NCI-H2196 (cell line): Measurements from ENCODE around the gene PDXDC1.
"Not testable (repeated sequence)": the region's sequence is repeated elsewhere in the genome, so short reads cannot be mapped to it uniquely, and the experiment has no call there.

Experiments used
- DNase-seq: peaks from one replicate; lab custom pipeline; 2025; ENCODE audit not compliant: unreplicated experiment; lab: John Stamatoyannopoulos, UW

PDXDC1 gene

DNA sequence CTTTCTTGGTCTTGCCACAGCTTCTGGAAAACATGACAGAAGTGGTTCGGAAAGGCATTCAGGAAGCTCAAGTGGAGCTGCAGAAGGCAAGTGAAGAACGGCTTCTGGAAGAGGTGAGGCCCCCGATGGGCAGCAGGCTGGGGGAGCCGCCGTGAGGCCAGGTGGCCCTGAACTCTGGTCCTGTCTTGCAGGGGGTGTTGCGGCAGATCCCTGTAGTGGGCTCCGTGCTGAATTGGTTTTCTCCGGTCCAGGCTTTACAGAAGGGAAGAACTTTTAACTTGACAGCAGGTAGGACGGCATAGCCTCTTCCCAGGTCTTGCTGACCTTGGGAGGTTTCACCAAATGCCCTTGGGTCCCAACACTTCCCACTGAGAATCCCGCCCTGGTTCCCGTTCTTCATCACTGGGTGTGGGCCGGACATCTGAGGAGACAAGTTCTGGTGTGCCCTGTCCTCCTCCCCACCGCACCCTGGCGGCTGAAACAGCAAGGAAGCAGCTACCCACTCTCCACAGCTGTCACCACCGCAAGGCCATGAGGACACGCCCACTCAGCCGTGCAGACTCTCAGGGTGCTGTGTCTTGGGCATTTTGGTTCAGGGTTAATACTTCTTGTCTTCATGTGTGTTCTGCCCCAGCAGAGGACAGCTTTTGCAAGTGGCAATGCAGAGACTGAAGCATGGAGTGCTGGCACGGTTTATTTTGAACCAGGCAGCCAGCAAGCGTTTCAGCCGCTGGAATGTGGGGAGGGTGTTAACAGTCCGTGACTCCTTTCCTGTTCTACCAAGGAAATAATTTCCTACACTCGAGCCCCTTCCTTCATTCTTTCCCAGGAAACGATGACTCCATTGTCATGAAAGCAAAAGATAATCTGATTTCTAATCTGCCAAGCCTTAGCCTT is 59.7 kb downstream of the PDXDC1 start:
- no peak for DNase-seq

DNA sequence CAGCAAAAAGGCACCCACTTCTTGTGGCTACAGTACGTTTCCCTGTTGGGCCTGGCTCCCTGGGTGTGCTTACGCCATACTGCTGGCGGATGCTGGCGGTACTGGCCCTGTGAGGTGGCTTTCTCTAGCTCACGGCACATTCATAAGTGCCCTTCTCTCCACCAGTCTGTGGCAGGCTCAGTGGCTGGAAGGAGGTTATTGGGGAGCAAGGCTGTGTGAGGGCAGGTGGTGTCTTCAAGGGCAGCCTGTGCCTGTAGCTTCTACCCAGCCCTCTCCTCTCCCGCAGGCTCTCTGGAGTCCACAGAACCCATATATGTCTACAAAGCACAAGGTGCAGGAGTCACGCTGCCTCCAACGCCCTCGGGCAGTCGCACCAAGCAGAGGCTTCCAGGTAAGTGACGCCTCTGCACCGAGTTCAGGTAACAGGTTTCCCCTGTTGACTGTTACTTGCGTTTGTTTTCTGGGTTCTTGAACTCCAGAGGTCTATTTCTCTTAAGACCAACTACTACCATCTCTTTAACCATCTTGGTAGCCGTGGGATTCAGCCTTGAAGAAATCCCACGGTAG is 60.4 kb downstream of the PDXDC1 start:
- DNase-seq = no peak

GRCh38 chr16:15037003-15037402 is 62.2 kb downstream of the PDXDC1 start:
- no peak for DNase-seq

DNA sequence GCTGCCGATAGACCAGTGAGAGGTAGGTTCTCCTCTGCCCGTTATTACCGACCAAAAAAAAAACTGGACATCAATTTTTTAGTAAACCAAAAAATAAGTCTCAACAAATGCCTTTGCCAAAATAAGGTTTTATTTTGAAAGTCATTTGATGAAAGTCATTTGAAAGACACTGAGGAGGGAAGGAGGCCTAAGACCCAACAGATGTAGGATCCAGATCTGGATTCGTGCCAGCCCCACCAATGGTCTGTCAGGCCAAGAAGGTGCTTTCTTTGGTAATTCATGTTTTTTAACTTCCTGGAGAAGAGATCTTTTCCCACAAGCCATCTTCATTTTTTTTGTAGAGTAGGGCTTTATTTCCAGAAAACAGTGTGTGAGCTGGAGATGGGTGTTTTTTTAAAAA is 62.9 kb downstream of the PDXDC1 start:
- DNase-seq = no peak

GRCh38 chr16:15038689-15039088 is 63.9 kb downstream of the PDXDC1 start:
- no peak for DNase-seq

DNA sequence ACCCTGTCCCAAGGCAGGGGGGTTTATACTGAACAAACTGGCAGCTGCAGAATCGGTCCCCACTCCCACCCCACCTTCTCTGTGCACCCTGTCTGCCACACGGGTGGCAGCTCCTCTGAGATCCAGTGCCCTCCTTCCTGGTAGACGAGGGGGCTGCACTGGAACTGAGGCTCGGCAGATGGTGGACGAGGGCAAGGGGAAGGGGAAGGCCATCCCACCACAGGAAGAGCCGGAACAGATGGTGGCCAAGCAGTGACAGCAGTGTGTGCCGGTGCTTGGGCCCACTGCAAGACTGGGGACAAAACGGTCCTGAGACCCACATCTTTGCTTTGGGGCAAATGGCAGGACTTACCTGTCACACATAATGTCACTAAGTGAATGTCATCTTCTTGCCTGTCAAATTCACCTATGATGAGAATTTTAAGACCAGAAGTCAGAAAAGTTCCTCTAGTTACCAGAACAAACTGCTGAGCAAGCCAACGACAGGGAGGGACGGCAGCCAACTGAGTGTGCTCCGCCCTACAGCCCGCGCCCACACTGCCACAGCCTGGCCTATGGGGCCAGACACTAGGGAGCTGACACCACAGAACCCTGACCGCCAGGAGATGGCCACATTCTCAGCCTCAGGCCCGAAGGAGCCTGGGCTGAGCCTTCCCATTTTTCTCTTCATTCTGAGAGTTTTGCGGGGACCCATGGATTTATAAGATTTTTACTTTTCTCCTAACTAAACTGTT is 66.6 kb downstream of the PDXDC1 start:
- DNase-seq = no peak

- DNase-seq = no peak
Measured at GRCh38 chr16:15043344-15043743, 68.5 kb downstream of the PDXDC1 start.

- no peak for DNase-seq
Measured at GRCh38 chr16:15044286-15044685, 69.5 kb downstream of the PDXDC1 start.

DNA sequence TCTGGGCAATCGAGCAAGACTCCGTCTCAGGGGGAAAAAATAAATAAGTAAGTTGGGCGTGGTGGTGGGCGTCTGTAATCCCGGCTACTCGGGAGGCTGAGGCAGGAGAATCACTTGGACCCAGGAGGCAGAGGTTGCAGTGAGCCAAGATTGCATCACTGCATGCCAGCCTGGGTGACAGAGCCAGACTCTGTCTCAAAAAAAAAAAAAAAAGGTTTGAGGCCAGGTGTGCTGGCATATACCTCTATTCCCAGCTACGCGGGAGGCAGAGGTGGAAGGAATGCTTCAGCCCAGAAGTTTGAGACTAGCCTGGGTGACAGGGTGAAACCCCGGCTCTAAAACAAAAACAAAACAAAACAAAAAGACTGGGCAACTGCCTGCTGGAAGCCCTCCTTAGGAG is 70.4 kb downstream of the PDXDC1 start:
- not testable (repeated sequence) for DNase-seq

GRCh38 chr16:15046692-15047376 is 72.0 kb downstream of the PDXDC1 start:
- DNase-seq = no peak

DNA sequence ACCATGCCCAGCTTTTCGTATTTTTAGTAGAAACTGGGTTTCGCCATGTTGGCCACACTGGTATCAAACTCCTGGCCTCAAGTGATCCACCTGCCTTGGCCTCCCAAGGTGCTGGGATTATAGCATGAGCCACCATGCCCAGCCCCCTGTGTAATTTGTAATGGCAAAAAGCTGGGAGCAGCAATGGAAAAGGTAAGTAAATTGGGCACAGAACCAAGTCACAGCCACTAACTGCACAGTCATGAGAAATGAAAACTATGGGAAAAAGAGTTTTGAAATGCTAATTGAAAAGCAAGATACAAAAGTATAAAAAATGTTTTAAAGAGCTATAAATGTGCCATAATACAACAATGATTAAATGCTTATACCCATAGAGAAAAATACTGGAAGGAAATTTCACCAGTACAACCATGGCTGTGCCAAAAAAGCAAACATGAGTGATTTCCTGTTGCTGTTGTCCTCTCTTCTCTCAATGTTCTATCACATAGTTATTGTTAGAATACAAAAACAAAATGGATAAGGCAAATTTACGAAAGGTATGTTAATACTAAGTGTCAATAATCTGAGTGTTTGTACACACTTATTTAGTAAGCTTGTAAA is 74.9 kb downstream of the PDXDC1 start:
- no peak for DNase-seq

- DNase-seq = not testable (repeated sequence)
Measured at GRCh38 chr16:15050440-15050839, 75.6 kb downstream of the PDXDC1 start.

GRCh38 chr16:15051387-15051951 is 76.6 kb downstream of the PDXDC1 start:
- no peak for DNase-seq

- DNase-seq = no peak
Measured at GRCh38 chr16:15052747-15053476, 78.1 kb downstream of the PDXDC1 start.

GRCh38 chr16:15053904-15054303 is 79.1 kb downstream of the PDXDC1 start:
- no peak for DNase-seq

GRCh38 chr16:15054357-15055140 is 79.7 kb downstream of the PDXDC1 start:
- DNase-seq = no peak

DNA sequence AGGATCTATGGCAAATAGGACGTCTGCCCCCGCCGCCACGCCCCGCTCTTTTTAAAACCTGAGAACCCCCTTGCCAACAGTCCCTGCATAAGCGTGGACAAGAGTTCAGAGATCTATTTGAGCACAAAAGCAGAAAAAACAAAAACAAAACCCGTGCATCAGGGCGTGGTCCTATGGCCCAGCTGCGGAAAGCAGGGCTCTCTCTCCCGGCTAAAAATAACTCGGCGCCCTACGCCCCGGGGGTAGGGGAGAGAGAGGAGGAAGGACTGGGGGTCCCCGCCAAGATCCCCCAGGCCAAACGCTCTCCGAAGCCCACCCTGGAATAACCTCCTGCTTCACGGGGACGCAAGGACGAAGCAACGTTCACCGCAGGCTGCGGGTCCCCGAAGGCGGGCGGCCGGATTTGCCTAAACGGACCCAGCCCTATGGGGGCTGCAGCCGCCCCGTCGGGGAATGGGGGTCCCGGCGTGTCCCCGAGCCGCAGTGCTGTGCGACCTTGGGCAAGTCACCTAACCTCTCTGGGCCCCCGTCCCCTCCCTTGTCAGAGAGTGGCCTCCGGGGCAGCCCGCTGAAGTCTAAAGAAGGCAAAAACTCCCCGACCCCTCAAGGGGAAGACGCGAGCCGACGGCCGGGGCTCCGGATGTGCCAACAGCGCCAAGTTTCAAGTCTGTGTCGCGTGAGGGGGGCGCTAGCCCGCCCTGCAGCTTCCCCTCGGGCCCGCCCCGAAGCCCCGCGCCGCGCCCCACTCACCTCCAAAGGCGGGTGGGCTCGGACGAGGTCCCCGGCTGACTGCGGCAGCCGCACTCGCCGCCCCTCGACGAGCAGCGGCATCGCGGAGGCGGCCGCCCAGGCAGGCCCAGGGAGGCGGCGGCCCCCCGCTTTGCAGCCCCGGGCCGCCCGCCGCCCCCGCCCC is 80.6 kb downstream of the PDXDC1 start:
- no peak for DNase-seq
